Fibroblast of lung (primary cell): ENCODE measurements around the gene ARL2BP. TPM values are rescaled to one million over a fixed set of nuclear protein-coding genes. Genes with fewer than 3 reads are reported as not detected.

Experiments
- DNase-seq, 2 donors: peaks; one replicate each; pipeline versions ENCODE4 v3.0.0 to v3.0.0-alpha.2; 2010; ENCODE audit warnings: low read depth in 2 of 2
- H2AFZ ChIP-seq: 2 replicates; pipeline ENCODE4 v1.5.1; 2012; ENCODE audit warnings: low read length, control low read depth, inconsistent platforms
- H3K27ac ChIP-seq: 2 replicates; pipeline ENCODE4 v1.5.1; 2011; ENCODE audit warnings: low read length, control low read depth; ENCODE audit not compliant: insufficient read depth
- H3K27me3 ChIP-seq: 2 replicates; pipeline ENCODE4 v1.5.1; 2011; ENCODE audit warnings: mild to moderate bottlenecking, low read length; ENCODE audit not compliant: control insufficient read depth, insufficient read depth
- H3K36me3 ChIP-seq: 2 replicates; pipeline ENCODE4 v1.5.1; 2011; ENCODE audit warnings: low read length; ENCODE audit not compliant: control insufficient read depth, insufficient read depth
- H3K4me1 ChIP-seq: 2 replicates; pipeline ENCODE4 v1.5.1; 2011; ENCODE audit warnings: low read length; ENCODE audit not compliant: control insufficient read depth, insufficient read depth; ENCODE audit errors: extremely low read depth
- H3K4me2 ChIP-seq: 2 replicates; pipeline ENCODE4 v1.5.1; 2011; ENCODE audit warnings: low read length, control low read depth; ENCODE audit not compliant: insufficient read depth; ENCODE audit errors: extremely low read depth
- H3K4me3 ChIP-seq, 4 experiments: fragments of 200-600 bp in 1 of 4; sonication (generic) in 1 of 4; replicated peaks in 1 of 4; 2 replicates each; pipeline ENCODE4 v1.5.1; 2011 to 2016; ENCODE audit warnings: low read length in 4 of 4, low read depth in 3 of 4, mild to moderate bottlenecking in 3 of 4, control low read depth in 2 of 4, inconsistent platforms in 1 of 4, mixed read lengths in 1 of 4; ENCODE audit not compliant: insufficient read depth in 1 of 4; ENCODE audit errors: control extremely low read depth in 1 of 4
- H3K79me2 ChIP-seq: 2 replicates; pipeline ENCODE4 v1.5.1; 2012; ENCODE audit warnings: mild to moderate bottlenecking, low read length, inconsistent platforms; ENCODE audit not compliant: control insufficient read depth, insufficient read depth
- H3K9ac ChIP-seq: 2 replicates; pipeline ENCODE4 v1.5.1; 2011; ENCODE audit warnings: mild to moderate bottlenecking, low read length, control low read depth; ENCODE audit not compliant: insufficient read depth
- H3K9me3 ChIP-seq: 2 replicates; pipeline ENCODE4 v1.5.1; 2012; ENCODE audit warnings: low read depth, low read length; ENCODE audit not compliant: control insufficient read depth, insufficient read depth
- H4K20me1 ChIP-seq: 2 replicates; pipeline ENCODE4 v1.5.1; 2011; ENCODE audit warnings: low read length; ENCODE audit not compliant: control insufficient read depth, insufficient read depth; ENCODE audit errors: extremely low read depth
- CTCF ChIP-seq, 2 donors: IDR thresholded peaks in 1 of 2; conservative IDR thresholded peaks in 1 of 2; 1 replicate in 1 of 2; 2 replicates in 1 of 2; pipeline ENCODE4 v1.5.1; 2011 to 2012; ENCODE audit warnings: low read length in 2 of 2, control low read depth in 1 of 2, inconsistent platforms in 1 of 2, low read depth in 1 of 2, mild to moderate bottlenecking in 1 of 2
- EZH2 ChIP-seq: IDR thresholded peaks from 2 replicates; pipeline ENCODE4 v1.5.1; 2012; ENCODE audit warnings: low read length, control low read depth, mild to moderate bottlenecking; ENCODE audit errors: missing control alignments
- polyA plus RNA-seq, 2 donors: library from polyadenylated mRNA; depleted of rRNA in 1 of 2; stranded (reverse) in 1 of 2; unstranded in 1 of 2; fragments of >200 nt; gene quantifications; 2 replicates each; pipeline ENCODE4 v1.2.1, GENCODE V29; 2011 to 2012; ENCODE audit warnings: missing spikeins in 1 of 2
- total RNA-seq: library from RNA; depleted of rRNA; stranded (reverse); fragments of >200 nt; gene quantifications from 2 replicates; pipeline ENCODE4 v1.2.1, GENCODE V29; 2014

The ARL2BP gene
- total and polyA plus RNA-seq, 2 donors (not counting 1 experiment from before 2014, with no cell fraction given), result 65.7 to 173 TPM

DNA sequence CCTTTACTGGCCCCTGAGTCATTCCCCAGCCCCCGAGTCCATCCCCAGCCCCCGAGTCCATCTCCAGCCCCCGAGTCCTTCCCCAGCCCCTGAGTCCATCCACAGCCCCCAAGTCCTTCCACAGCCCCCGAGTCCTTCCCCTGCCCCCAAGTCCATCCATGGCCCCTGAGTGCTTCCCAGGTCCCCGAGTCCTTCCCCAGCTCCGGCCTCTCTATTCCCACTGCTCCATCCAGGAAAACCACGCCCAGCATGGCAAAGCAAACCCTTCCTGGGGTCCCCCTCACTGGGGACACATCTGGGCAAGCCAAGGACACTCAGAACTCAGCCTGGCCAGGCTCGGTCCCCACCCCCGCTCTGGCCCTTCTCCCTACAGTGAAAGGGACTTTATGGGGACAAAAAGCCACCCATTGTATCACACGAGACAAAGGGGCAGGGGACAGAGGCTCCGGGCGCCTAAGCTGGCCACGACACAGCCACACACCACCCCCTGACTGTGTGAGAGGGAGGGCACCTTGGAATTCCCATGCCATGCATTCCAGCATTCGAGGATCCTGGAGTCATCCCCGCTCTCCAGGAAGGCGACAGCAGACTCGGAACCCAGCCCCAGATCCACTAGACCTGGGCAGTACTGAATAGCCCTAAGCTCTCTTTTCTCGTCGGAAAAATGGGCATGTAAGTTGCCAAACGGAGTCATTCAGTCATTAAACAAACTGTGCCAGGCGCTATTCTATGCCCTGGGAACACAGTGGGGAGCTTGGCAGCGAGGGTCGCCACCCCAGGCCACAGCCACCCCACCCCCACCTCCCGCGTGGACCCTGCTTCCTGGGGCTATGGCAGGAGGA lies 25.4 kb downstream of the ARL2BP start:
- no peak overlapping the region for H3K9ac ChIP-seq
- H3K36me3 ChIP-seq, result no peaks in the 10 kb centered on the region
- H3K4me1 ChIP-seq, result no peaks in the 10 kb centered on the region
- DNase-seq, result no peak
- H4K20me1 ChIP-seq, result no peaks in the 10 kb centered on the region
- H3K27ac ChIP-seq, result no peak overlapping the region
- no peak overlapping the region for H3K4me2 ChIP-seq
- no peaks in the 10 kb centered on the region for H3K79me2 ChIP-seq
- no peaks in the 10 kb centered on the region for H3K27me3 ChIP-seq
- no peaks in the 10 kb centered on the region for H3K9me3 ChIP-seq
- H3K4me3 ChIP-seq, result no peak overlapping the region
- no peak overlapping the region for H2AFZ ChIP-seq
- TF ChIP-seq CTCF (conservative IDR thresholded peaks at IDR 0.05 in 1 of 2, IDR thresholded peaks at IDR 0.05 in 1 of 2; ENCODE audit: low read depth in 1 of 2, low read length in 2 of 2) (no peak), EZH2 (no peak)

DNA sequence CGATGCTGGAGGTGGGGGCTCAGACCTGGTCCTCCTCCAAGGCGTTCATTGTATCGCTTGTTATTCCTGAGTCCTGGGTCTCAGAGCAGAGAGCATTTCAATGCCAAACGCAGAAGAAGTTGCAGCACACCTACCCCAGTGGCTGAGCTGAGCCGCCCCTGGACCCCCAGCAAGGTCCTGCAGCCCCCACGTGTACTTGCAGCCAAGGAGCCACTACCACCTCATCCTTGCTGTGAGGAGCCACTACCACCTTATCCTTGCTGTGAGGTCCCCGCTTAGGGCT lies 25.9 kb downstream of the ARL2BP start:
- no peak for TF ChIP-seq EZH2
- TF ChIP-seq CTCF (conservative IDR thresholded peaks at IDR 0.05 in 1 of 2, IDR thresholded peaks at IDR 0.05 in 1 of 2; ENCODE audit: low read depth in 1 of 2, low read length in 2 of 2), result no peak
- H3K9ac ChIP-seq, result no peak overlapping the region
- H4K20me1 ChIP-seq, result no peaks in the 10 kb centered on the region
- no peaks in the 10 kb centered on the region for H3K9me3 ChIP-seq
- H3K79me2 ChIP-seq, result no peaks in the 10 kb centered on the region
- H3K4me2 ChIP-seq, result no peak overlapping the region
- no peaks in the 10 kb centered on the region for H3K4me1 ChIP-seq
- no peak overlapping the region for H3K4me3 ChIP-seq
- H3K27me3 ChIP-seq, result no peaks in the 10 kb centered on the region
- H3K27ac ChIP-seq, result no peak overlapping the region
- no peak for DNase-seq
- no peaks in the 10 kb centered on the region for H3K36me3 ChIP-seq
- H2AFZ ChIP-seq, result no peak overlapping the region

GRCh38 chr16:57271867-57272495 lies 26.9 kb downstream of the ARL2BP start:
- H3K79me2 ChIP-seq, result no peaks in the 10 kb centered on the region
- H3K27ac ChIP-seq, result no peak overlapping the region
- H4K20me1 ChIP-seq, result no peaks in the 10 kb centered on the region
- DNase-seq, result no peak
- no peak overlapping the region for H3K9ac ChIP-seq
- H2AFZ ChIP-seq, result no peak overlapping the region
- H3K4me3 ChIP-seq, result no peak overlapping the region
- no peak overlapping the region for H3K4me2 ChIP-seq
- H3K36me3 ChIP-seq, result no peaks in the 10 kb centered on the region
- TF ChIP-seq CTCF (conservative IDR thresholded peaks at IDR 0.05 in 1 of 2, IDR thresholded peaks at IDR 0.05 in 1 of 2; ENCODE audit: low read depth in 1 of 2, low read length in 2 of 2) (no peak), EZH2 (no peak)
- no peaks in the 10 kb centered on the region for H3K4me1 ChIP-seq
- H3K9me3 ChIP-seq, result no peaks in the 10 kb centered on the region
- H3K27me3 ChIP-seq, result no peaks in the 10 kb centered on the region
